HT1080 (cell line): ENCODE data around the gene C4orf54. TPM values are rescaled to one million over a fixed set of nuclear protein-coding genes. Genes with fewer than 3 reads are reported as not detected.

ENCODE experiments used
- DNase-seq: peaks from one replicate; pipeline ENCODE4 v3.0.0-alpha.2; 2015; ENCODE audit warnings: low read depth
- polyA plus RNA-seq, 2 experiments: library from polyadenylated mRNA; depleted of rRNA; stranded (reverse); fragments of >200 nt; gene quantifications; 2 replicates each; pipeline ENCODE4 v1.2.3, GENCODE V29; 2015
- total RNA-seq: library from RNA; depleted of rRNA; stranded (reverse); fragments of >200 nt; shearing (Covaris generic); gene quantifications from 2 replicates; pipeline ENCODE4 v1.2.3, GENCODE V29; 2014; rRNA removed

Gene C4orf54
- under 0.01 TPM in 1 of 2 replicates, not detected in the other for total RNA-seq
- not detected in 2 replicates for polyA plus RNA-seq (2015; cell fraction: cytosol; rRNA removed)
- 0.01 and 0.03 TPM in 2 replicates for polyA plus RNA-seq (2015; cell fraction: nucleus; rRNA removed)

GRCh38 chr4:99657798-99658197 lies at the start of gene C4orf54:
C4orf54 (minus strand) TSS chr4:99657828; CDS start chr4:99654648, 3,180 bp downstream.
- no peak for DNase-seq

DNA sequence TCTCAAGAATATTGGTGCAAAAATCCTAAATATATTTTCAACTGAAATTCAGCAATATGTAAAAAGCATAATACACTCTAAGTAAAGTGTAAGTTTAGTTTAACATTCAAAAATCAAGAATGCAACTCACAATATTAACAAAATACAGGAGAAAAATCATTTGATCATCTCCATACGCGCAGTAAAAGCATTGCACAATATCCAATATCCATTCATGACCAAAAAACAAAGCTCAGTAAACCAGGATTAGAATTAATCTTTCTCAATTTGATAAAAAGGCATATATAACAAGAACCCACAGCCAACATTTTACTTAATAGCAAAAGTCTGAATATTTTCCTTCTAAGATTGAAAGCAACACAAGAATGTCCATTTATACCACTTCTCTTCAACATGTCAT lies 48.3 kb upstream of the C4orf54 start:
- DNase-seq: no peak

DNA sequence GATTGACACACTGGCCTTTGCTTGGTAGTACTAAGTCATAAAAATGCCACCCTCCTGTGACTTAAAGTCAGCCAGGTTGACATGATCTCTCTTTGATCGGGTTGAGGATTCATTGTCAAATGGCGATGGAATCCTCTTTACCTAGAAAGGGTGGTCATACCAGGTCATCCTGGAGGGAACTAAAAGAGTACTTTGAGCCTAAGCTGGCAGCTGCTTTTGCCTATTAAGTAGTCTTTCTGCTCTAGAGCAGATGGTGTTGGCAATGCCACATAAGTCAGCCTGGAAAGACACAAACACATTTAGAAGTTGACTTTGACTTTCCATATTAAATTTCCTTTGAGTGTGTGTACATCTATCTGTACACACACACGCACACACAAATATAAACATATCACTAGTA lies 39.2 kb upstream of the C4orf54 start:
- DNase-seq: no peak

DNA sequence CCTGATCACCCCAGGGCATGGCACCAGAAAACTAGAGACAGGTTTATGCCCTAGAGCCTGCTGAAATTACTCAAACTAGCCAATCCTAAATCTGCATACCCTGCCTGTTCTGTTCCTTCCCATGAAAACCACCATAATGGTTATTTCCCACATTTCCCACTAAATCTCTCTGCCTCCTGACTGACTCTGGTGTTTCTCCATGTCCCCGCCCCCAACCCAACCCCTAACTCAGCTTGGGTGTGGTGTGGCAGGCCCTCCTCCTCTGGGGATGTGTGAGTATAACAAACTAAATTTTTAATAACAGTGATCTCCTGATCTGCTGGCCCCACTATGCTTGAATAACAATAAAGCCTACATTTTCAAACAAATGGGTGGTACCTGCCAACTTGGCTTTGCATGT lies 35.5 kb upstream of the C4orf54 start:
- DNase-seq: no peak

GRCh38 chr4:99690990-99691389 lies 33.4 kb upstream of the C4orf54 start:
- no peak for DNase-seq

DNA sequence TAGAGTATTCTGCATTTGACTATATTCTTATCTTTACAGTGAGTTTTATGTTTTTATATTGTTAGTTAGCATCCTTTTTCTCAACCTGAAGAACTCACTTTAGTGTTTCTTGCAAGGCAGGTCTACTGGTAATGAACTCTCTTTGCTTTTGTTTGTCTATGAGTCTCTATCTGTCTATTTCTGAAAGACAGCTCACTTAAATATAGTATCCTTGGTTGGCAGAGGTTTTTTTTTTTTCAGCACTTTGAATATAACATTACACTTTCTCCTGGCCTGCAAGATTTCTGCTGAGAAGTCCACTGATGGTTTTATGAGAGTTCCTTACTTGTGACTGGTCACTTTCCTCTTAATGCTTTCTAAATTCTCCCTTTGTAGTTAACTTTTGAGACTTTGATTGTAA lies 32.8 kb upstream of the C4orf54 start:
- DNase-seq: no peak

- no peak for DNase-seq
Observed at GRCh38 chr4:99687120-99687519, 29.5 kb upstream of the C4orf54 start.

GRCh38 chr4:99685234-99685633 lies 27.6 kb upstream of the C4orf54 start:
- DNase-seq: no peak

DNA sequence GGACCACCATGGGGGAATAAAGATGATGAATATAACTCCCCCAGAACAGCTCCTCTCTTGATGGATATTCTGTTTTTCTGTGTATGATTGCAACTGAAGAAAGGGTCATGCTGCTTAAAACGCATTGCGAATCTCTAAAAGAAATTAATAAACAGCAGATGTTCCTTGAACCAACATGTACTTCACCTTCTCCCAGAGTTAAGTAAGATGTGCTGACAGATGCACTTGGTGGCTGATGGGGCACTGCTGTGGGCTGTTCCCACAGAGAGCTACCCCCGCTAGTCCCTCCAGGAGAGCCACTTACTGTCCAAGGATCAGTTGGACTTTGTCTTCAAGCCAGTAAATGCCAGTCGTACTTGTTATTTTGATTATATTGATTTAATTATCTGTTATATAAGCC lies 26.3 kb upstream of the C4orf54 start:
- no peak for DNase-seq

DNA sequence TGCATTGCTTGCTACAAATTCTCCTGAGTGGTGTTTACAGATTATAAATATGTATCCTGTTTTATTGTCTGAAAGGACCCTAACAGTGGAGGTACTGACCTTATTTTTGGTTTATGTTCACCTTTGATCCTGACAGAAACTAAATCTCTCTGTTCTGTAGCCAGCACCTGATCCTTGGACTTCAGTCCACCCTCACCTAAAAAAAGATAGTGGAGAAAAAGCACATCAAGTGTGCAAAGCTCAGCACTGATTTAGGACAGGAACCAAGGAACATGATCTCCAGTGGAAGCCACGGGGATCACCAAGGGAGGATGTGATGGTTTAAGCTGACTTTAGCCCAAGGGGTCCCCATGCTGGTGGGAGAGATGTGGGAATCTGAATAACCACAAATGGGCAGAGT lies 22.3 kb upstream of the C4orf54 start:
- no peak for DNase-seq

DNA sequence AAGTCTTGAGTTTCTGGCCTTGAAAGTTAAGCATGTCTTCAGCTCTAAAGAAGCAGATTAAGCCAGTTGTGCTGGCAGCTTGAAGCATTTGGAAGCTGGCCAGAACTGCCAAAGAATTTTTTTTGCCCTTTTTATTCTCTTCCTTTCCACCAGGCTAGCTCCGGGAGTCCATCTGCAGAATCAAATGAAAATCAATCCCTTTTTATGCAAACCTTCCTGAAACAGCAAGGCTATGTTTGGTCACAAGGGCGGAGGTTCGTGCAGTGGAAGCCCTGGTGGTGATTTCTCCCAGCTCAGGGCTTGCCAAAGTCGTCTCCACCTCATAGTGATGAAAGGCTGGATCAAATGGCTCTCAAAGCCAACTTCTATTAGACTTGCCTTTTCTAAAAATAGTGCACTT lies 21.6 kb upstream of the C4orf54 start:
- DNase-seq: peak; percentile 26

DNA sequence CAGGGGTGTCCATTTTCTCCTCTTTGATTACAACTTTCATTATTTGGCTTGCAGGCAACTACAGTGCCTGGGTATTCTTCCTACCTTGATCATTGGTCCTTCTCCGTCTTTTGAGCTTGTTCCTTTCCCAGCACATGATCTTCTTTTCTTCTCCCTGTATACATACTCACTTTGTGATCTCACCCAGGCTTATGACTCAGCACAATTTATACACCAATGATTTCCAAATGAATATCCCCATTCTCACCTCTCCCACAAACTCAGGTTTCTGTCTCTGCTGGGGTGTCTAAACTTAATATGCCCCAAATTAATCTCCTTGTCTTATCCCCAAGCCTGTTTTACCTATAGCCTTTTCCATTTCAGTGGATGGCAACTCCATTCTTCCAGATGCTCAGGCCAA lies 19.5 kb upstream of the C4orf54 start:
- peak; percentile 9 for DNase-seq

- no peak for DNase-seq
Observed at GRCh38 chr4:99670409-99671073, 12.9 kb upstream of the C4orf54 start.

DNA sequence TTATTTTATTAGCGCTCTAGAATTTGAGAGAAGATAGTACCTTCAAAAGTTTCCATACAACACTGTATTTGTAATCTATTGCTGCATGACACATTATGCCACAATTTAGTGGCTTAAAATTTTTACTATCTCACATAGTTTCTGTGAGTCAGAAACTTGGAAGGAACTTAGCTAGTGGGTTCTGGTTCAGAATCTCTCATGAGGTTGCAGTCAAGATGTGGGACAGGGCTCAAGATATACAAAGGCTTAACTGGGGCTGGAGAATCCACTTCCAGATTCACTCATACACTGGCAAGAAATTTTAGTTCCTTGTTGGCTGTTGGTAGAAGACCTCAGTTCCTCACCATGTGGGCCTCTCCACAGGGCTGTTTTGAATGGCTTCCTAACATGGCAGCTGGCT lies 11.5 kb upstream of the C4orf54 start:
- peak; percentile 6 for DNase-seq

DNA sequence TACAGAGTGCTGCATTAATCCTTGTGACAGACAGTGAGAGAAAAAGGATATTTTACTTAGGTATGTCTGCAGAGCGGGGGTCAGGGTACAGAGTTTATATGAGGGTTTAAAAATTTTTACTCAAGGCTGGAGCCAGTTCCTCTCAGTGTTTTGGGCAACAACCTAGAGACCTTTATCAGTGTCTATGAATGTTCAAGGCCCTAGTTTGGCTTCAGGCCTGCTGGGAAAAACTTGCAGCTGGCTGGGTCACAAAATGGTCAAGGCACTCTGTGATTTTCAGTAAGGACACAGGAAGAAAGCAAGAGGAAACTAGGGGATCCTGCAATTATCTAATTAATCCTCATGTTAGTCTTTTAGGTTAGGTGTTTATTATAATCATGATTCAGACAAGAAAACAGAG lies 10.8 kb upstream of the C4orf54 start:
- DNase-seq: no peak

- DNase-seq: no peak
Observed at GRCh38 chr4:99665983-99666382, 8.4 kb upstream of the C4orf54 start.

DNA sequence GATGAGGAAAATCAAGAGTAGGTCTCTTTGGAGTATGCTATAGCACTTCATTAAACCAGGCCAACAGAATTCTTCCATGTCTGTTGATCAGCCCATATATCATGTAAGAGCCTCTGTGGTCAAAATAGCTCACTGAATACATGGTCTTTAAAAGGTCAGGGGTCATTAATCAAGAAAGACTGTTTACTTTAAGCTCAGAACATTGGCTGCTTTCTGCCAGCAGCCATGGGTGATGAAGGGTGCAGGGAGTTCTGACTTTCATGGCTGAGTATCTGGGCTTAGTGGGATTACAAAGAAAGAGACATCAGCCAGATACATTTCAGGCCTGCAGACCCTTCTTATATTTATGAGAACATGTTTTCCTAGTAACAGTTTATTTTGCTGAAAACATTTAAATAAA lies 7.1 kb upstream of the C4orf54 start:
- no peak for DNase-seq

GRCh38 chr4:99661907-99662306 lies 4.3 kb upstream of the C4orf54 start:
- DNase-seq: no peak

DNA sequence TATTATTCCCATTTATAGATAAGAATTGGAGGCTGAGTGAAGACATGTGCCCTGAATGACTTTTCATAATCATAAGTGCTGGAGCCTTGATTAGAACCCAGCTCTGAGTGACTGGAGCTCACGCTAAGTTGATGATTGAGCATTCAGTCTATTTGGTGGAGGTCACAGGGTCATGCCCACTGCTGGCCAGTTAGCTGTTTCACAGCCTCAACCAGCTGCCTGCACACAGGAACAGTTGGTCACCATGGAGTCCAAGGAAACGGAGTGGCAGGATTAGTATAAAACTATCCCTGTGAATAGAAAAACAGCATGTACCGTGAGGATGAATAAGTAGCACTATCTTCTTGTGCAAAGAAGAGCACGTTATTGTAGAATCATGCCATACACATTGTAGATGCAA lies 1.0 kb upstream of the C4orf54 start:
- no peak for DNase-seq

DNA sequence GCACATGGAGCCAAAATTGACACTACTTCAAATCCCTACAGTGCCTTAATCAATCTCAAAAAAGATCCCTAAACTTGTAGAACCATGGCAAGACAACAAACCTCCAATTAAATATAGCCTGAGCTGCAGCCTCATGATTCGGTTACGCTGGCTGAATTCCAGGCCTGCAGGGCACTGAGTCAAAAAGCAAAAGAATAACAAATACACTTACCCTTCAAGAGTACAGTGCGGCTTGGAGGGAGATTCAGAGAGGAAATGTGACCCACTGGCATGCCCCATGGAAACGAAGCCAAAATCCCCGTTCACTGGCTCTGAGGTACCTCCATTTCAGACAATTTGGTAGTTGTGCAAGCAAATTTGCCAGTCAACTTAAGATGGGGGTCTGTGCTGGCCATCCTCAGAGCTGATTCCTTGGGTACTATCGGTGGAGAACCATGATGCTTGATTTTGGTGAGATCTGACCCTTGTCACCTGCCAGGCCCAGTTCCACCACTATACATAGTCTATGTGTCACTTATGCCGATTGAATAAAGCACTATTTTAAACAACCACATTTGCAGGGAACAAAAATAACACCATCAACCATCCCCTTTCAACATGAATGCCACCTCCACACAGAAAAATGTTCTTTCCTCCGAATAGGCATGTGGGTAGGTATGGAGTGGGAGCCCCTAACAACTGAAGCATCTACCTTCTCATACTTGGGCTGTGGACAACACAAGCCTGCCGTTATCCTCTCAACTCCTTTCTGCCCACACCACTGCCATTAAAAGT lies 2.1 kb downstream of the C4orf54 start:
- DNase-seq: peak; percentile 76

- DNase-seq: peak; percentile 39
Observed at GRCh38 chr4:99654361-99654761, 3.3 kb downstream of the C4orf54 start.

DNA sequence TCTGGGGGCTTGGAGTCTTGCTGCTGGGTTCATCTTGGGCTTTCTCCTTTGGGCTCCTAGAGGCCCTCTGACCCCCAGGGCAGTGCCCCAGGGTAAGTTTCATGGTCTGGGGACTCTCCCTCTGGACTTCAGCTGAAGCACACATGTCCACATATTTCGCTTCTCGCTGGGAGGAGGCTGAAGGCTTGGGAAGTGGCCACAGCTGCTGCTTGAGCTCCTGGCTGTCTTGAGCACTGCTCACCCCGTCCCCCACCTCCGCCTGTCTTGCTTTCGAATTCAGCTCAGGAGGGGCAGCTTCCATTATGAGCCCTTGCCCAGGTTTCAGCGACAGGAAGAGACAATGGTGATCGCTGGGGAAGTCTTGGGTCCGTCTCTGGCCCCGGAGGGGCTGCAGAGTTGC lies 3.7 kb downstream of the C4orf54 start:
- no peak for DNase-seq
